Mucosa of descending colon (tissue), 3 donors: Measurements from ENCODE around the gene PAK4. TPM values are rescaled to one million over a fixed set of nuclear protein-coding genes. Genes with fewer than 3 reads are reported as not detected.

Source experiments
- ATAC-seq: fragments of 200-7000 bp; cut with Tn5 transposase; one replicate; pipeline ENCODE4 v1.9.1; 2020; ENCODE audit warnings: mild to moderate bottlenecking, moderate library complexity
- DNase-seq, 3 donors: peaks; one replicate each; pipeline ENCODE4 v3.0.0-alpha.2; 2020
- H3K36me3 ChIP-seq: fragments of 200-600 bp; one replicate; pipeline ENCODE4 v1.8.0; 2021; ENCODE audit warnings: low read depth, mild to moderate bottlenecking
- H3K4me1 ChIP-seq: fragments of 200-600 bp; one replicate; pipeline ENCODE4 v1.8.0; 2021; ENCODE audit warnings: low read depth, mild to moderate bottlenecking
- H3K4me3 ChIP-seq: fragments of 200-600 bp; one replicate; pipeline ENCODE4 v1.8.0; 2021; ENCODE audit warnings: mild to moderate bottlenecking
- H3K9me3 ChIP-seq: fragments of 200-600 bp; one replicate; pipeline ENCODE4 v1.8.0; 2021; ENCODE audit warnings: mild to moderate bottlenecking
- intact Hi-C, 2 donors: fragments of 100-400 bp; cut with DNase I in 1 of 2; cut with micrococcal nuclease in 1 of 2; formaldehyde crosslinking; loops; one replicate each; pipeline versions ENCODE4 v1.11.0 to v1.11.1; 2022; cut with DNase I, micrococcal nuclease
- total RNA-seq, 3 donors: library from RNA; stranded (reverse); fragmentation: NEBNext Ultra II Directional in 2 of 3; extraction: Animal tissue kit (Norgen Biotek cat#: 25700) in 2 of 3; gene quantifications; one replicate each; pipeline versions ENCODE4 v1.2.1 to v1.2.4, GENCODE V29; 2021 to 2023
- TF ChIP-seq, protein P1 (sequence below): fragments of 200-600 bp; IDR thresholded peaks from one replicate; pipeline ENCODE4 v1.8.0; 2022; ENCODE audit warnings: antibody characterized with exemption, mild to moderate bottlenecking
- donor health status: DM: no; HTN: no; CAD: no; lungs with moderate emphysema.
- donor health status: DM: no; HTN: no; CAD: no.
- donor health status: DM: no; HTN: yes; CAD: no.

Gene PAK4
- total RNA-seq, 3 donors from 2014 or later = 54.4 to 116 (median 76.5) TPM

DNA sequence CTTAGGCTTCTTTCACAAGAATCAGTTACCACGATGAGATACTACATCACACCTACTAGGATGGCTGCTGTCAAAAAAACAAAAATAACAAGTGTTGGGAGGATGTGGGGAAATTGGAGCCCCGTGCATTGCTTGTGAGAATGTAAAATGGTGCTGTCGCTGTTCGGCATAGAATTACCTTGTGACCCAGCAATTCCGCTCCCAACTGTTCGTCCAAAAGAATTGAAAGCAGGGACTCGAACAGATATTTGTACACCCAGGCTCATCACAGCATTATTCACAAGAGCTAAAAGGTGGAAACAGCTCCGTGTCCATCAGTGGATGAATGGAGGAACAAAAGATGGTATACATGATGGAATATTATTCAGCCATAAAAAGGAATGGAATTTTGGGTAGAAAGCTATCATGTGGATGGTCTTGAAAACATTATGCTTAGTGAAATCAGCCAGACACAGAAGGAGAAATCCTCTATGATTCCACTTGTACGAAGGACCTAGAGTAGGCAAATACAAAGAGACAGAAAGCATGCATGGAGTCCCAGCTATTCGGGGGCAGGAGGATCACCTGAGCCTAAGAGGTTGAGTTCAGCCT is 23.4 kb downstream of the PAK4 start:
- no peaks in the 10 kb centered on the region for H3K9me3 ChIP-seq
- DNase-seq (no peak), ATAC-seq (no peak)
- TF ChIP-seq, protein P1, sequence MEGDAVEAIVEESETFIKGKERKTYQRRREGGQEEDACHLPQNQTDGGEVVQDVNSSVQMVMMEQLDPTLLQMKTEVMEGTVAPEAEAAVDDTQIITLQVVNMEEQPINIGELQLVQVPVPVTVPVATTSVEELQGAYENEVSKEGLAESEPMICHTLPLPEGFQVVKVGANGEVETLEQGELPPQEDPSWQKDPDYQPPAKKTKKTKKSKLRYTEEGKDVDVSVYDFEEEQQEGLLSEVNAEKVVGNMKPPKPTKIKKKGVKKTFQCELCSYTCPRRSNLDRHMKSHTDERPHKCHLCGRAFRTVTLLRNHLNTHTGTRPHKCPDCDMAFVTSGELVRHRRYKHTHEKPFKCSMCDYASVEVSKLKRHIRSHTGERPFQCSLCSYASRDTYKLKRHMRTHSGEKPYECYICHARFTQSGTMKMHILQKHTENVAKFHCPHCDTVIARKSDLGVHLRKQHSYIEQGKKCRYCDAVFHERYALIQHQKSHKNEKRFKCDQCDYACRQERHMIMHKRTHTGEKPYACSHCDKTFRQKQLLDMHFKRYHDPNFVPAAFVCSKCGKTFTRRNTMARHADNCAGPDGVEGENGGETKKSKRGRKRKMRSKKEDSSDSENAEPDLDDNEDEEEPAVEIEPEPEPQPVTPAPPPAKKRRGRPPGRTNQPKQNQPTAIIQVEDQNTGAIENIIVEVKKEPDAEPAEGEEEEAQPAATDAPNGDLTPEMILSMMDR = no peak
- no peak overlapping the region for H3K4me3 ChIP-seq
- peaks cover 25% of the 10 kb centered on the region for H3K4me1 ChIP-seq
- no peaks in the 10 kb centered on the region for H3K36me3 ChIP-seq
- intact Hi-C loops = no loop called here

DNA sequence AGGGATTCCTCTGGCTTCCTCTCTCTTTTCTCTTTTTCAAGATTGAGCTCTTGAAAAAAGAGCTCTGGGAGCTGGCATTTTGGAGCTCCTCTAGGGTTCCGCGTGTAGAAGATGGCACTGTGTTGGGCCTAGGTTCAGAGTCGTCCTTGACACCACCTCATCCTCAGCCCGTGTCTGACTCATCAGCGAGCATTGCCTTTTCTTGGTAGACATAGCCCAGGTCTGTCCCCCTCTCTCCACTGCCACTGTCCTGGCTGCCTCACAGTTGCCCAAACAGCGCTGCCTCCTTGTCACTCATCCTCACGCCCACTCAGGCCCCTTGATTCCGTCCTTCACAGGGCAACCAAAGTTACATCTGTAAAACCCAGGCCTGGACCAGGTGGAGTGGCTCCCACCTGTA is 24.6 kb downstream of the PAK4 start:
- H3K4me1 ChIP-seq = peaks cover 19% of the 10 kb centered on the region
- no peaks in the 10 kb centered on the region for H3K36me3 ChIP-seq
- DNase-seq = no peak
- TF ChIP-seq, protein P1 = no peak
- H3K4me3 ChIP-seq = no peak overlapping the region
- no peak for ATAC-seq
- intact Hi-C loops = no loop called here
- H3K9me3 ChIP-seq = no peaks in the 10 kb centered on the region

DNA sequence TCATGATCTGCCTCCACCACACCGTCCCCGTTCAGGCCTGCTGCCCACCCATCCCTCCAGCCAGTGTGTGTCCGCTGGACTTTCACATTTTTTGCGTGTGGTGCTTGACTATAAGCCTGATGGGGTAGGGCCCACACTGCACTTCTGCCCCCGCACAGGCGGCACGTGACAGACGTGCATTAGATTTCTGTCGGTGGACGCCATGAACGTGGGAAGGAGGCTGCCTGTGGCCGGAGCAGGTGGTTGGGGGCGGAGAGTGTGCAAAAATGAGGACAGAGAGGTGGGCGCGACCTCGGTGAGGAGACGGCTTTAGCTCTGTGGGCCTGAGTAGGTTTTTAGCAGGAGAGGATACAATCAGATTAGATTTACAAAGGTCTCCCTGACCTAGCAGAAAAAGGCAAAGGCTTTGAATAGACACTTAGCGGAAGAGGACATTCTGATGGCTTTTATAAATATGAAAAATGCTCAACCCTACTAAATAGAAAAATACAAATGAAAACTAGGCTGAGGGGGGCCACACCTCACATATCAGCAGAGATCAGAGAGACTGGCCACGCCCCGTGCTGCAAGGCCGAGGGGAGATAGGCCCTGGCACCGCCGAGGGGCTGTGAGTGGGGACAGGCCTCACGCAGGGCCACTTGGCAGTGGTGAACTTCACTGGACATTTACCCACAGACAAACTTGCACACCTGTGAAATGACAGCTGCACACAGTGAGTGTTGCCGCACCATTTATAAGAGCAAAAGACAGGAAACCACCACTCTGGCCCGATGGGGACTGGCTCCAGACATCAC is 25.4 kb downstream of the PAK4 start:
- Histone ChIP-seq H3K9me3 (no peaks in the 10 kb centered on the region), H3K36me3 (no peaks in the 10 kb centered on the region), H3K4me1 (peaks cover 17% of the 10 kb centered on the region), H3K4me3 (no peak overlapping the region)
- TF ChIP-seq, protein P1 = no peak
- intact Hi-C loops = no loop called here
- DNase-seq (no peak), ATAC-seq (no peak)

DNA sequence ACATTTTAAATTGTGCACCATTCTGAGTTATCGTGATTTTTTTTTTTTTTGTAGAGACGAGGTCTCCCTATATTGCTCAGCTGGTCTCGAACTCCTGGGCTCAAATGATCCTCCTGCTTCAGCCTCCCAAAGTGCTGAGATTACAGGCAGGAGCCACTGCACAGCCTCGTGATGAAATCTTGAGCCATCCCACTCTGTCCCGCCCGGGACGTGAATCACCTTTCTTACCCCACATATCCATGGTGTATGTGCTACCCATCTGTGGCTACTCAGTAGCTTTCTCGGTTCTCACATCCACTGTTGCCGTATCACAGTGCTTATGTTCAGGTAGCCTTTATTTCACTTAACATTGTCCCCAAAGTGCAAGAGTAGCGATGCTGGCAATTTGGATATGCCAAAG is 26.5 kb downstream of the PAK4 start:
- TF ChIP-seq, protein P1 = no peak
- DNase-seq = no peak
- no peak overlapping the region for H3K4me3 ChIP-seq
- no peaks in the 10 kb centered on the region for H3K36me3 ChIP-seq
- ATAC-seq = no peak
- no peaks in the 10 kb centered on the region for H3K9me3 ChIP-seq
- H3K4me1 ChIP-seq = peaks cover 25% of the 10 kb centered on the region
- intact Hi-C loops = no loop called here

DNA sequence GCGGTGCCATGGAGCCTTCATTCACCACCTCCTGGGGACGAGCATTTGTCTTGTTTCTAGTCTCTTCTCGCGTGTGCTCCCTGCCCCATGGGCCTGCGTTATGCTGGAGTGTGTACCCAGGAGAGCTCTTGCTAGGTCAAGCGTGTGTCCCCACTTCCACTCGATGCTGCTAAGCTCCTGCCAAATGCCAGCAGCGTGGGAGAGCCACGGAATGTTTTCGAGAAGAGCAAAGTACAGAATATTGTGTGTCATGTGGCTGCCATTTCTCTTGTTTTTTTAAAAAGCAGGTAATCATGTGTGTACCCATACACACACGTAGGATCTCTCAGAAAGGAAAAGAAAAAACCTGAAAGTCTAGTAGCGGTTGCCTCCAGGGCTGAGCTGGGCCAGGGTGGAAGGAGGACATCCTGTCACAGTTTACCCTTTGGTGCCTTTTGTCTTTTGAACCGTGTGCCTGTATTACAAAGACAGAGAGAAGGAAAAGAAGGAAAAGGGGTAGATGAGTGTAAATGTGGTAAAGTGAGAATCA is 28.6 kb downstream of the PAK4 start:
- ATAC-seq (no peak), DNase-seq (no peak)
- H3K4me3 ChIP-seq = no peak overlapping the region
- H3K36me3 ChIP-seq = no peaks in the 10 kb centered on the region
- no peaks in the 10 kb centered on the region for H3K9me3 ChIP-seq
- intact Hi-C loops = no loop called here
- peaks cover 25% of the 10 kb centered on the region for H3K4me1 ChIP-seq
- TF ChIP-seq, protein P1 = no peak
